ENCODE results near the gene CBX8. TPM values are rescaled to one million over a fixed set of nuclear protein-coding genes. Genes with fewer than 3 reads are reported as not detected.
"Not testable (repeated sequence)": the region's sequence is repeated elsewhere in the genome, so short reads cannot be mapped to it uniquely, and the experiment has no call there.

The CBX8 gene
- total and polyA plus RNA-seq, 7 donors: 0.28 to 5.6 (median 1.8) TPM

GRCh38 chr17:79757140-79757745, 39.6 kb downstream of the CBX8 start:
- no peak for DNase-seq
- Histone ChIP-seq H3K27ac (no peak overlapping the region), H3K4me3 (no peak overlapping the region), H3K27me3 (peaks cover 0 to 20% (median 6%) of the 10 kb centered on the region in 3 donors), H3K9me3 (no peaks in the 10 kb centered on the region), H3K36me3 (no peaks in the 10 kb centered on the region), H3K4me1 (no peaks in the 10 kb centered on the region)
- TF ChIP-seq POLR2AphosphoS5 (IDR thresholded peaks at IDR 0.05) (no peak), CTCF (IDR thresholded peaks at IDR 0.05) (no peak), POLR2A (IDR thresholded peaks at IDR 0.05) (no peak), EP300 (IDR thresholded peaks at IDR 0.05) (no peak)
- 94% methylated on average over 15 of the region's 15 CpGs for WGBS, 2 donors
- intact Hi-C loops (cut with DNase I): no loop called here

- H3K4me3 ChIP-seq: no peak overlapping the region
- DNase-seq: no peak
- H3K9me3 ChIP-seq: no peaks in the 10 kb centered on the region
- WGBS, 2 donors: 68 to 91% methylated on average over 14 of the region's 14 CpGs
- TF ChIP-seq CTCF (IDR thresholded peaks at IDR 0.05) (no peak), POLR2A (IDR thresholded peaks at IDR 0.05) (no peak), POLR2AphosphoS5 (IDR thresholded peaks at IDR 0.05) (no peak), EP300 (IDR thresholded peaks at IDR 0.05) (no peak)
- H3K4me1 ChIP-seq: no peaks in the 10 kb centered on the region
- no peak overlapping the region for H3K27ac ChIP-seq
- no peaks in the 10 kb centered on the region for H3K36me3 ChIP-seq
- intact Hi-C loops (cut with DNase I): no loop called here
- peaks cover under 1 to 37% (median 23%) of the 10 kb centered on the region in 3 donors for H3K27me3 ChIP-seq
These were observed 41.3 kb downstream of the CBX8 start for GRCh38 chr17:79755591-79755990.

- intact Hi-C loops (cut with DNase I); DNase-seq; H3K36me3 ChIP-seq; H3K4me1 ChIP-seq; H3K9me3 ChIP-seq; H3K4me3 ChIP-seq; H3K27ac ChIP-seq: not testable (repeated sequence)
- 80 to 90% methylated on average over 9 of the region's 9 CpGs for WGBS, 2 donors
- H3K27me3 ChIP-seq: peaks cover 4 to 44% (median 30%) of the 10 kb centered on the region in 3 donors
These were observed 42.0 kb downstream of the CBX8 start for GRCh38 chr17:79754903-79755302.

GRCh38 chr17:79754370-79754769, 42.5 kb downstream of the CBX8 start:
- Histone ChIP-seq H3K4me1 (no peaks in the 10 kb centered on the region), H3K4me3 (no peak overlapping the region), H3K27ac (no peak overlapping the region), H3K9me3 (no peaks in the 10 kb centered on the region), H3K27me3 (peaks cover 4 to 49% (median 35%) of the 10 kb centered on the region in 3 donors), H3K36me3 (no peaks in the 10 kb centered on the region)
- WGBS, 2 donors: 52 to 80% methylated on average over 12 of the region's 12 CpGs
- TF ChIP-seq POLR2A (IDR thresholded peaks at IDR 0.05): no peak
- TF ChIP-seq CTCF (IDR thresholded peaks at IDR 0.05): no peak
- TF ChIP-seq EP300 (IDR thresholded peaks at IDR 0.05): no peak
- TF ChIP-seq POLR2AphosphoS5 (IDR thresholded peaks at IDR 0.05): no peak
- no peak for DNase-seq
- intact Hi-C loops (cut with DNase I): no loop called here

- no peaks in the 10 kb centered on the region for H3K9me3 ChIP-seq
- 43 to 69% methylated on average over 13 of the region's 13 CpGs for WGBS, 2 donors
- intact Hi-C loops (cut with DNase I): no loop called here
- no peak for DNase-seq
- H3K4me1 ChIP-seq: peaks cover 0 to 13% (median 11%) of the 10 kb centered on the region in 4 donors
- TF ChIP-seq CTCF (IDR thresholded peaks at IDR 0.05) (no peak), POLR2A (IDR thresholded peaks at IDR 0.05) (no peak), POLR2AphosphoS5 (IDR thresholded peaks at IDR 0.05) (no peak), EP300 (IDR thresholded peaks at IDR 0.05) (no peak)
- peaks cover 22 to 71% (median 56%) of the 10 kb centered on the region in 3 donors for H3K27me3 ChIP-seq
- no peak overlapping the region for H3K27ac ChIP-seq
- no peak overlapping the region for H3K4me3 ChIP-seq
- H3K36me3 ChIP-seq: no peaks in the 10 kb centered on the region
These were observed 44.7 kb downstream of the CBX8 start for GRCh38 chr17:79752175-79752574.

Data from sigmoid colon (tissue), 7 donors.